K562 (cell line): ENCODE data around the gene ALG14. TPM values are rescaled to one million over a fixed set of nuclear protein-coding genes. Genes with fewer than 3 reads are reported as not detected.

Experiments used
- ADNP ChIP-seq: fragments of 200-800 bp; sonication (Bioruptor generic); IDR thresholded peaks from 2 replicates; pipeline ENCODE4 v1.6.1; 2016; ENCODE audit warnings: missing genetic modification characterization, missing compliant biosample characterization
- ARID1B ChIP-seq: fragments of 450-650 bp; IDR thresholded peaks from 2 replicates; pipeline ENCODE4 v1.6.1; 2016; ENCODE audit warnings: antibody characterized with exemption, mild to moderate bottlenecking, inconsistent platforms
- HMGN3 ChIP-seq: IDR thresholded peaks from 2 replicates; pipeline ENCODE4 v1.6.1; 2011; ENCODE audit warnings: borderline replicate concordance, low read depth, mild to moderate bottlenecking, mixed read lengths, low read length; ENCODE audit not compliant: insufficient read length; ENCODE audit errors: extremely low read depth
- MED1 ChIP-seq: sonication (generic); formaldehyde crosslinking; IDR thresholded peaks from 2 replicates; pipeline ENCODE4 v1.8.1; 2023; ENCODE audit warnings: missing genetic modification reagents, borderline replicate concordance
- STAG1 ChIP-seq: sonication (generic); formaldehyde crosslinking; IDR thresholded peaks from 2 replicates; pipeline ENCODE4 v1.5.0; 2020; ENCODE audit warnings: missing genetic modification reagents, borderline replicate concordance
- SUPT5H ChIP-seq: fragments of 450-650 bp; IDR thresholded peaks from 2 replicates; pipeline ENCODE4 v1.6.1; 2016
- TAL1 ChIP-seq: fragments of 450-650 bp; IDR thresholded peaks from 2 replicates; pipeline ENCODE4 v1.6.1; 2016; ENCODE audit warnings: mild to moderate bottlenecking
- ZNF121 ChIP-seq: sonication (generic); formaldehyde crosslinking; conservative IDR thresholded peaks from 2 replicates; pipeline ENCODE4 v1.8.0; 2022; ENCODE audit warnings: missing genetic modification reagents
- polyA plus RNA-seq, 8 experiments: library from polyadenylated mRNA; depleted of rRNA in 4 of 8; stranded (reverse) in 5 of 8; unstranded in 3 of 8; fragments of >200 nt; fragmentation: Nextera tagmentation in 2 of 8; fragmentation: Illumina TruSeq in 1 of 8; extraction: Ambion mirVana in 2 of 8; extraction: Trizol in 1 of 8; gene quantifications; 2 replicates each; pipeline versions ENCODE4 v1.2.1 to v1.2.3, GENCODE V29; 2011 to 2014; ENCODE audit warnings: inconsistent platforms in 1 of 8, missing spikeins in 1 of 8
- total RNA-seq, 7 experiments: library from RNA; depleted of rRNA in 6 of 7; stranded (reverse); fragments of >200 nt in 6 of 7; fragmentation: Illumina TruSeq in 2 of 7; extraction: Trizol in 2 of 7; gene quantifications; 2 replicates each; pipeline versions ENCODE4 v1.2.1 to v1.2.3, GENCODE V29; 2011 to 2021; ENCODE audit warnings: low replicate concordance in 1 of 7
- TF ChIP-seq, protein P1 (sequence below): fragments of 200-600 bp; sonication (generic); IDR thresholded peaks from one replicate; pipeline ENCODE4 v1.6.1; 2012; ENCODE audit warnings: mild to moderate bottlenecking, low read depth, low read length, inconsistent platforms

ALG14 gene
- total and polyA plus RNA-seq, 9 of the 15 experiments (the other 6 are each of a cell fraction or from before 2014, with no cell fraction given) = 2.8 to 16.2 (median 4.9) TPM

GRCh38 chr1:94961988-94962387 is 110.8 kb downstream of the ALG14 start (continued):
- TF ChIP-seq, protein P1, sequence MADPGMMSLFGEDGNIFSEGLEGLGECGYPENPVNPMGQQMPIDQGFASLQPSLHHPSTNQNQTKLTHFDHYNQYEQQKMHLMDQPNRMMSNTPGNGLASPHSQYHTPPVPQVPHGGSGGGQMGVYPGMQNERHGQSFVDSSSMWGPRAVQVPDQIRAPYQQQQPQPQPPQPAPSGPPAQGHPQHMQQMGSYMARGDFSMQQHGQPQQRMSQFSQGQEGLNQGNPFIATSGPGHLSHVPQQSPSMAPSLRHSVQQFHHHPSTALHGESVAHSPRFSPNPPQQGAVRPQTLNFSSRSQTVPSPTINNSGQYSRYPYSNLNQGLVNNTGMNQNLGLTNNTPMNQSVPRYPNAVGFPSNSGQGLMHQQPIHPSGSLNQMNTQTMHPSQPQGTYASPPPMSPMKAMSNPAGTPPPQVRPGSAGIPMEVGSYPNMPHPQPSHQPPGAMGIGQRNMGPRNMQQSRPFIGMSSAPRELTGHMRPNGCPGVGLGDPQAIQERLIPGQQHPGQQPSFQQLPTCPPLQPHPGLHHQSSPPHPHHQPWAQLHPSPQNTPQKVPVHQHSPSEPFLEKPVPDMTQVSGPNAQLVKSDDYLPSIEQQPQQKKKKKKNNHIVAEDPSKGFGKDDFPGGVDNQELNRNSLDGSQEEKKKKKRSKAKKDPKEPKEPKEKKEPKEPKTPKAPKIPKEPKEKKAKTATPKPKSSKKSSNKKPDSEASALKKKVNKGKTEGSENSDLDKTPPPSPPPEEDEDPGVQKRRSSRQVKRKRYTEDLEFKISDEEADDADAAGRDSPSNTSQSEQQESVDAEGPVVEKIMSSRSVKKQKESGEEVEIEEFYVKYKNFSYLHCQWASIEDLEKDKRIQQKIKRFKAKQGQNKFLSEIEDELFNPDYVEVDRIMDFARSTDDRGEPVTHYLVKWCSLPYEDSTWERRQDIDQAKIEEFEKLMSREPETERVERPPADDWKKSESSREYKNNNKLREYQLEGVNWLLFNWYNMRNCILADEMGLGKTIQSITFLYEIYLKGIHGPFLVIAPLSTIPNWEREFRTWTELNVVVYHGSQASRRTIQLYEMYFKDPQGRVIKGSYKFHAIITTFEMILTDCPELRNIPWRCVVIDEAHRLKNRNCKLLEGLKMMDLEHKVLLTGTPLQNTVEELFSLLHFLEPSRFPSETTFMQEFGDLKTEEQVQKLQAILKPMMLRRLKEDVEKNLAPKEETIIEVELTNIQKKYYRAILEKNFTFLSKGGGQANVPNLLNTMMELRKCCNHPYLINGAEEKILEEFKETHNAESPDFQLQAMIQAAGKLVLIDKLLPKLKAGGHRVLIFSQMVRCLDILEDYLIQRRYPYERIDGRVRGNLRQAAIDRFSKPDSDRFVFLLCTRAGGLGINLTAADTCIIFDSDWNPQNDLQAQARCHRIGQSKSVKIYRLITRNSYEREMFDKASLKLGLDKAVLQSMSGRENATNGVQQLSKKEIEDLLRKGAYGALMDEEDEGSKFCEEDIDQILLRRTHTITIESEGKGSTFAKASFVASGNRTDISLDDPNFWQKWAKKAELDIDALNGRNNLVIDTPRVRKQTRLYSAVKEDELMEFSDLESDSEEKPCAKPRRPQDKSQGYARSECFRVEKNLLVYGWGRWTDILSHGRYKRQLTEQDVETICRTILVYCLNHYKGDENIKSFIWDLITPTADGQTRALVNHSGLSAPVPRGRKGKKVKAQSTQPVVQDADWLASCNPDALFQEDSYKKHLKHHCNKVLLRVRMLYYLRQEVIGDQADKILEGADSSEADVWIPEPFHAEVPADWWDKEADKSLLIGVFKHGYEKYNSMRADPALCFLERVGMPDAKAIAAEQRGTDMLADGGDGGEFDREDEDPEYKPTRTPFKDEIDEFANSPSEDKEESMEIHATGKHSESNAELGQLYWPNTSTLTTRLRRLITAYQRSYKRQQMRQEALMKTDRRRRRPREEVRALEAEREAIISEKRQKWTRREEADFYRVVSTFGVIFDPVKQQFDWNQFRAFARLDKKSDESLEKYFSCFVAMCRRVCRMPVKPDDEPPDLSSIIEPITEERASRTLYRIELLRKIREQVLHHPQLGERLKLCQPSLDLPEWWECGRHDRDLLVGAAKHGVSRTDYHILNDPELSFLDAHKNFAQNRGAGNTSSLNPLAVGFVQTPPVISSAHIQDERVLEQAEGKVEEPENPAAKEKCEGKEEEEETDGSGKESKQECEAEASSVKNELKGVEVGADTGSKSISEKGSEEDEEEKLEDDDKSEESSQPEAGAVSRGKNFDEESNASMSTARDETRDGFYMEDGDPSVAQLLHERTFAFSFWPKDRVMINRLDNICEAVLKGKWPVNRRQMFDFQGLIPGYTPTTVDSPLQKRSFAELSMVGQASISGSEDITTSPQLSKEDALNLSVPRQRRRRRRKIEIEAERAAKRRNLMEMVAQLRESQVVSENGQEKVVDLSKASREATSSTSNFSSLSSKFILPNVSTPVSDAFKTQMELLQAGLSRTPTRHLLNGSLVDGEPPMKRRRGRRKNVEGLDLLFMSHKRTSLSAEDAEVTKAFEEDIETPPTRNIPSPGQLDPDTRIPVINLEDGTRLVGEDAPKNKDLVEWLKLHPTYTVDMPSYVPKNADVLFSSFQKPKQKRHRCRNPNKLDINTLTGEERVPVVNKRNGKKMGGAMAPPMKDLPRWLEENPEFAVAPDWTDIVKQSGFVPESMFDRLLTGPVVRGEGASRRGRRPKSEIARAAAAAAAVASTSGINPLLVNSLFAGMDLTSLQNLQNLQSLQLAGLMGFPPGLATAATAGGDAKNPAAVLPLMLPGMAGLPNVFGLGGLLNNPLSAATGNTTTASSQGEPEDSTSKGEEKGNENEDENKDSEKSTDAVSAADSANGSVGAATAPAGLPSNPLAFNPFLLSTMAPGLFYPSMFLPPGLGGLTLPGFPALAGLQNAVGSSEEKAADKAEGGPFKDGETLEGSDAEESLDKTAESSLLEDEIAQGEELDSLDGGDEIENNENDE = no peak
- TF ChIP-seq SUPT5H (no peak), MED1 (CRISPR knock-in tag) (no peak), HMGN3 (no peak), STAG1 (CRISPR knock-in tag) (no peak), ADNP (tag) (no peak), ARID1B (no peak), ZNF121 (CRISPR knock-in tag) (no peak), TAL1 (no peak)
- TF ChIP-seq, all 486 proteins: peak for 0
